GM23248 (cell line): Measurements from ENCODE around the gene ANKS1B.

Source experiments
- EZH2 ChIP-seq: fragments of 200-600 bp; sonication (generic); IDR thresholded peaks from 2 replicates; pipeline ENCODE4 v1.6.1; 2018; ENCODE audit warnings: antibody characterized with exemption, mild to moderate bottlenecking; ENCODE audit not compliant: insufficient read depth, poor library complexity, severe bottlenecking
- EZH2phosphoT487 ChIP-seq: fragments of 200-600 bp; sonication (generic); IDR thresholded peaks from 2 replicates; pipeline ENCODE4 v1.6.1; 2018; ENCODE audit warnings: antibody characterized with exemption, moderate library complexity, mild to moderate bottlenecking, low read depth; ENCODE audit not compliant: insufficient read depth

GRCh38 chr12:99917711-99918402, 66.9 kb downstream of the ANKS1B start:
- TF ChIP-seq EZH2phosphoT487 (no peak), EZH2 (no peak)
